GM20000 (cell line): ENCODE results near the gene NLRC3.

Experiments
- DNase-seq: peaks from one replicate; pipeline ENCODE4 v3.0.0; 2012; ENCODE audit warnings: low spot score
- CTCF ChIP-seq: IDR thresholded peaks from 2 replicates; pipeline ENCODE4 v1.5.1; 2012; ENCODE audit warnings: mild to moderate bottlenecking, control low read depth; ENCODE audit errors: extremely low read depth, missing control alignments

The NLRC3 gene

DNA sequence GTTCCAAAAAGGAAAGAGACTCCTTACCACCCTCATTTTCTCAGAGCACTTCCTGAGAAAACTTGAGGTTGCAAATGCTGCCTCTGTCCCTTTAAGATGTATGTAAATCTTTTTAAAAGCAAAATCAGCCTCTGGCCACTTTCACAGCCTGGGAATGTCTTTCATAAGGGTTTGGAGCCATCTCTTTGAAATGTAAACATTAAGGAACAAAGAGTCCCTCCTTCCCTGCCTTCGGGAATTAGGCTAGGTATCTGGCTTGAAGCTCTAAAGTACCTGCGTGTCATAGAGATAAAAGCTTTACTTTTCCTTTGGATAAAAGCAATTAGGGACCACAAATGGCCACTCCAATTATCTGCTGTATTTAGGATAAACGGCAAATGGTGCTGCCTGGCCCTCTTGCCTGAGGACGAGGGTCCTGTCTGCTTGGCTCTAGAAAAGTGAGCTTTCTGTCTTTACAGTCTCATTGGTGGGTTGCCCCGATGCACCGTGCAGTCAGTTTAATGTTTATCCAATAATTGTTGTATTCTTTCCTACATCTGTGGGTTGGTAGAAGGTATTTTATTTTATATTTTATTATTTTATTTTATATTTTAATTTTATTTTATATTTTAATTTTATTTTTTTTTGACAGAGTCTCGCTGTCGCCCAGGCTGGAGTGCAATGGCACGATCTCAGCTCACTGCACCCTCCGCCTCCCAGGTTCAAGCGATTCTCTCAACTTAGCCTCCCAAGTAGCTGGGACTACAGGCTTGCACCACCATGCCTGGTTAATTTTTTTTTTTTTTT lies 23.9 kb downstream of the NLRC3 start:
- no peak for DNase-seq
- no peak for TF ChIP-seq CTCF

- no peak for DNase-seq
- TF ChIP-seq CTCF: no peak
These were observed 26.1 kb downstream of the NLRC3 start for GRCh38 chr16:3550851-3551847.

DNA sequence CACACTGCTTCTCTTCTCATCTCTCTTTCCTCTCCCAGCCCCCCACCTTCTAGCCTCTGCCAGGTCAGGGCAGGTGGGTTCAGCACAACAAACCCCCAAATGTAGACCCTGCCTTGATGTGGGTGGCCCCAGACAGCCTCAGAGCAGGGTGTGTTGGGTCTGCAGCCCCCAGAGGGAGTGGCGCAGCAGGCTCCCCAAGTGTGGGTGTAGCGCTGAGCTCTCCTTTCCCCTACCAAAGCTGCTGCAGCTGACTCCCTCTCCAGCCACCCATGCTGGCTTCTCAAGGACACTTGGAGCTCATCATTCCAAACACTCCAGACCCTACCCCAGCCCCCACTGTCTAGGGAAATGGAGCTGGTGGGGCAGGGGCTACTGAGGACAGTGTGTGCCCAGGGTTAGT lies 27.3 kb downstream of the NLRC3 start:
- no peak for DNase-seq
- no peak for TF ChIP-seq CTCF

DNA sequence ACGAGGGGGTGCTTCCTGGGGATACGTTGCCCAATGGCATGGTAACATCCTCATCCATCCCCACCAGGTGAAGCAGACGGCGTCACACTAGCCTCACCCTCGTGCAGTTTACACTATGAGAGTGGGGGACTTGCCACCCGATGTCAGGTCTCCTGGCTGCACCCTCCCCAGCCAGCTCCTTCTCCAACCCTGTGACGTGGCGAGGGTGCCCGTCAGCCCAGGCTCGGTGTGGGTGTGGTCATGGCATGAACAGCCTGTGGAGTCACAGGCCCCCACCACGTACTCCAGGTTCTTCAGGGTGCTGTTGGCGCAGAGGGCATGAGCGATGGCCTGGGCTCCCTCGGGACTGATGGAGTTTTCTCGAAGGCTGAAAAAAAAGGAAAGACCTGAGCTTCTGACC lies 28.3 kb downstream of the NLRC3 start:
- TF ChIP-seq CTCF: no peak
- DNase-seq: no peak

GRCh38 chr16:3548445-3548844 lies 28.8 kb downstream of the NLRC3 start:
- no peak for TF ChIP-seq CTCF
- DNase-seq: no peak

DNA sequence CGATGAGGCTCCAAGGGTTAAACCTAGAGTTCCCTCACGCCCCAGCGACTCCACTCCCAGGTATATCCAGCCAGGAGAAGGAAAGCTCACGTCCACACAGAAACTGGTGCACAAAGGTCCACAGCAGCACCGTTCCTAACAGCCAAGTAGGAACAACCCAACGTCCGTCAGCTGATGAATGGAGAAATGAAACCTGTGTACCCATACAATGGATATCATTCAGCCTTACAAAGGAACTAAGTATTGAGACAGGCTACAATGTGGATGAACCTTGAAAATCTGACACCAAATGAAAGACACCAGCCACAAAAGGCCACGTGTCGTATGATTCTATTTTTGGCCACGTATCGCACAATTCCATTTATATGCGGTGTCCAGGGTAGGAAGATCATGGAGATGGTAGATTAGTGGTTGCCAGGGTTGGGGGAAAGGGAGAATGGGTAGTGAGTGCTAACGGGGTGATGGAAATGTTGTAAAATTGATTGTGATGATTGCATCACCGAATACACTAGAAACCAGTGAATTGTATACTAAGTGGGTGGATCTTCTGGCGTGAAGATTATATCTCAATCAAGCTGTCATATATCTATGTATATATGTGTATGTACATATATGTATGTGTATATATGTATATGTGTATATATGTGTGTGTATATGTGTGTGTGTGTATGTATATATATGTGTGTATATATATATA lies 30.1 kb downstream of the NLRC3 start:
- no peak for TF ChIP-seq CTCF
- no peak for DNase-seq
